HG03558 (cell line): ENCODE measurements around the gene TRIM71.
"Not testable (repeated sequence)": the region's sequence is repeated elsewhere in the genome, so short reads cannot be mapped to it uniquely, and the experiment has no call there.

Source experiments
- ATAC-seq: cut with Tn5 transposase; IDR thresholded peaks from one replicate; pipeline ENCODE4 v1.9.1; 2021; ENCODE audit warnings: moderate number of reproducible peaks; ENCODE audit not compliant: unreplicated experiment; ENCODE audit errors: extremely low read depth

TRIM71 gene

DNA sequence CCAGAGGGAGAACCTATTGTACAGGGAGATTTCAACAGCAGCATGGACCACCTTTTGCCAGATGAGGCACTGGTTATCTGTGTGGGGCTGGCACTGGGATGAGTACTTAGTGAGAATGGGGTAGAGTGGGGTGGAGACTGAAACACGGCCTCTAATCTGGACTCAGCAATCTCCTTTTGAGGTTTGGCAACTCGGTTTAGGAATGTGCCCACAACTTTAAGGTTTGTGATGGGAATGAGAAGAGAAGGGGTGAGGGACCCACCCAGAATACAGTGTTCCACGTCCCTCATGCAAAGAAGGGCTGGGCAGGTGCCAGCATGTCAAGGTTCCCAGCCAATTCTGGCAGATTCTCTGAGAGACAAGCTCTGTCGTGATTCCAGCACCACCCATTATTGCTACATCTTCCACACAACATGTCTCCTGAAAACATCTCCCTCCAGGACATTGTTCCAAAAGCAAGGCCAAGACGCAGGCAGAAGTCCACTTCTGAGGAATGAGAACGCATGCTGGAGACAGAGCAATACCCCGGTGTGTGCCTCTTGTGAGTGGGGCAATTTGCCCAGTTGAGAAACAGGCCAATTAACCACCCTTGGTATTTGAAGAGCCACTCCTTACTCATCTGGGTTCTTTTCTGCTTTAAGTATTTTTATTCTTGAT is 96.1 kb downstream of the TRIM71 start:
- ATAC-seq, result no peak

DNA sequence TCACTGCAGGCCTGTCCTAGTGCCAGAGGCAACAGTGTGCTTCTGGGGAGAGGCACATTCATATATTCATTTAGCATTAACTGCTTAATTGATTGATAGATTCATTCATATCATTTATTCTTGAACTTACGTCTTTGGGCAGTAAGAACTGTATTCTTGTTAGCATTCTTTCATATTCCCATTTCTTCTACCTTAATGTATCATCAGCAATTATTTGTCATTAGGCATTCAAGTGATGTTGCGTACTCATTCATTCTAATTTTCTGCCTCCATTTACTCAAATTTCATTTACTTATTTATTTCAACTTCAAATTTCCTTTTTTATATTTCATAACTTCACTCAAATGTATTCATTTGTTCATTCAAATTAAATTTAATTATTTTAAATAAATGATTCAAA is 102.1 kb downstream of the TRIM71 start:
- no peak for ATAC-seq

DNA sequence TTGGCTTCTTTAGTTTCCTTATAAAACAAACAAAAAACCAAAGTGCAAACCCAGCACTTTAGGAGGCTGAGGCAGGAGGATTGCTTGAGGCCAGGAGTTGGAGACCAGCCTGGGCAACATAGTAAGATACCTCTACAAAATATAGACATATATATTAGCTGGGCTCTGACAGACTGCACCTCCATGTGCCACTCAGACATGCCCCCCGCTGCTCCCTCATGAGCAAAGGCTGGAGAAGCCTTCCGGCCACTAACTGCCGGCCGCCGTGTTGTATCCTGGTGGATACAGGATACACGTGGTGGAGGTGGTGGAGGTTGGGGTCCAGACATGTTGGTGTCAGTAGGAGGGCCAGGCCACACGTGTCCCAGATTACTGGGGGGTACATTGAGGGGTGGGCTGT is 104.3 kb downstream of the TRIM71 start:
- ATAC-seq, result no peak

DNA sequence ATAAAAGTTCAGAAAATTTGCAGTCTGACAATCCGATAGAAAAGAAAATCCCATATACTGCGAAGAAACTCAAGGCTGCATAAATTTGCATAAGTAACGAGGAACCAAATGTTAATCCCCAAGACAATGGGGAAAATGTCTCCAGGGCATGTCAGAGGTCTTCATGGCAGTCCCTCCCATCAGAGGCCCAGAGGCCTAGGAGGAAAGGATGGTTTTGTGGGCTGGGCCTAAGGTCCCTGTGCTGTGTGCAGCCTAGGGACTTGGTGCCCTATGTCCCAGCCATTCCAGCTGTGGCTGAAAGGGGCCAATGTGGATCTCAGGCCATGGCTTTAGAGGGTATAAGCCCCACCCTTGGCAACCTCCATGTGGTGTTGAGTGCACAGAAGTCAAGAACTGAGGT is 112.4 kb downstream of the TRIM71 start:
- ATAC-seq, result no peak

DNA sequence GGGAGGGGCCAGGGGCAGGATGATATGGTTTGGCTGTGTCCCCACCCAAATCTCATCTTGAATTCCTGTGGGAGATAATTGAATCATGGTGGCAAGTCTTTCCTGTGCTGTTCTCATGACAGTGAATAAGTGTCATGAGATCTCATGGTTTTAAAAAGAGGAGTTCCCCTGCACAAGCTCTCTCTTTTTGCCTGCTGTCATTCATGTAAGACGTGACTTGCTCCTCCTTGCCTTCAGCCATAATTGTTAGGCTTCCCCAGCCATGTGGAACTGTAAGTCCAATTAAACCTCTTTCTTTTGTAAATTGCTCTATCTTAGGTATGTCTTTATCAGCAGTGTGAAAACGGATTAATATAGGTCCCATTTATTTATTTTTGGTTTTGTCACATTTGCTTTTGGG is 113.5 kb downstream of the TRIM71 start:
- not testable (repeated sequence) for ATAC-seq

DNA sequence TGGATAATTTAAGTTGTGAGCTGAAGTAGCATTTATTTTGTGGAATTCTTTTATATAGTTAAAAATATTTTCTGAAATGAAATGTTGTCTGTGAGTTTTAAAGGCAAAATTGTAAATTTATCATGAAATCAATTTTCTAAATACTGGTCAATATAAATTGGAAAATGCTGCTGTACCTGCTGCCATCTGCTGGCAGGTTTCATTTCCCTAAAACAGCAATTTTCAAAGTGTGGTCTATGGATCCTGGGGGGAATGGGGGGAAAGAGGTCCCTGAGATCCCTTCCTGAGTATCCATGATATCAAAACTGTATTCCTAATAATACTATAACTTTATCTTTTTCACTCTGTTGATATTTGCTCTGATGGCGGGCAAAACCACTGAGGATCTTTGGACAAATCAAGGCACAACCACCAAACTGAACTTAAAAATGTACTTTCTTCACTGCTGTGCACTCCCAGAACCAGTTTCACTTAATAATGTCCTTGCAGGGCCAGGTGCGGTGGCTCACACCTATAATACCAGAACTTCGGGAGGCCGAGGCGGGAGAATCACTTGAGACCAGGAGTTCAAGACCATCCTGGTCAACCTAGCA is 116.4 kb downstream of the TRIM71 start:
- no peak for ATAC-seq

DNA sequence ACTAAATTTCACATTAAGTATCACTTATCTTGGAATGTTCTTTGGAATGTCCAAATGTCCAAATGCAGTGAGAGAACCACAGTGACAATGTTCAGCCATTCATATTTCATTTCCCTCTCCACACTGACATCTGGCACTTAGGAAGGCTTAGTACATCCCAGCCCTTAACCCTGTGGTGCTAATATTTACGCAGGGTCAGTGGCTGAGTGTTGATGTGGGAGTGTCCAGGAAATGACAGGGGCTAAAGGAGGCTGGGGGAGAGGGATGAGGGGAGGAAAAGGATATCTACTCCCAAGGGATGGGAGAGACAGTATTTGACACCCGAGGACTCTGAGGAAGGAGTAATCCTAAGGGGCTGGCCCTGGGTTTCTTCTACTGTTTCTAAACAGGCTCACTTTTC is 119.5 kb downstream of the TRIM71 start:
- ATAC-seq, result no peak

DNA sequence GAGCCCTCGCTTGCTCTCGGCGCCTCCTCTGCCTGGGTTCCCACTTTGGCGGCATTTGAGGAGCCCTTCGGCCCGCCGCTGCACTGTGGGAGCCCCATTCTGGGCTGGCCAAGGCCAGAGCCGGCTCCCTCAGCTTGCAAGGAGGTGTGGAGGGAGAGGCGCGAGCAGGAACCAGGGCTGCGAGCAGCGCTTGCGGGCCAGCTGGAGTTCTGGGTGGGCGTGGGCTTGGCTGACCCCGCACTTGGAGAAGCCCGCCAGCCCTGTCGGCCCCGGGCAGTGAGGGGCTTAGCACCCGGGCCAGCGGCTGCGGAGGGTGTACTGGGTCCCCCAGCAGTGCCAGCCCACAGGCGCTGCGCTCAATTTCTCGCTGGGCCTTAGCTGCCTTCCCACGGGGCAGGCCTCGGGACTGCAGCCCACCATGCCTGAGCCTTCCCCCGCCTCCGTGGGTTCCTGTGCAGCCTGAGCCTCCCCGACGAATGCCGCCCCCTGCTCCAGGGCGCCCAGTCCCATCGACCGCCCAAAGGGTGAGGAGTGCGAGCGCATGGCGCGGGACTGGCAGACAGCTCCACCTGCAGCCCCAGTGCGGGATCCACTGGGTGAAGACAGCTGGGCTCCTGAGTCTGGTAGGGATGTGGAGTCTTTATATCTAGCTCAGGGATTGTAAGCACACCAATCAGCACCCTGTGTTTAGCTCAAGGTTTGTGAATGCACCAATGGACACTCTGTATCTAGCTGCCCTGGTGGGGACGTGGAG is 121.9 kb downstream of the TRIM71 start:
- ATAC-seq, result not testable (repeated sequence)

DNA sequence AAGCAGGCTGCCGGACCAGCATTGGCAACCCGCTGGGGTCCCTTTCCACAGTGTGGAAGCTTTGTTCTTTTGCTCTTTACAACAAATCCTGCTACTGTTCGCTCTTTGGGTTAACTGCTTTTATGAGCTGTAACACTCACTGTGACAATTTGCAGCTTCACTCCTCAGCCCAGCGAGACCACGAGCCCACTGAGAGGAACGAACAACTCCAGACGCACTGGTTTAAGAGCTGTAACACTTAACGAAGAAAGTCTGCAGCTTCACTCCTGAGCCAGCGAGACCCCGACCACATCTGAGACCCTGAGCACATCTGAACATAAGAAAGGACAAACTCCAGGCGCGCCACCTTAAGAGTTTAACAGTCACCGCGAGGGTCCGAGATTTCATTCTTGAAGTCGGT is 122.9 kb downstream of the TRIM71 start:
- ATAC-seq, result no peak

DNA sequence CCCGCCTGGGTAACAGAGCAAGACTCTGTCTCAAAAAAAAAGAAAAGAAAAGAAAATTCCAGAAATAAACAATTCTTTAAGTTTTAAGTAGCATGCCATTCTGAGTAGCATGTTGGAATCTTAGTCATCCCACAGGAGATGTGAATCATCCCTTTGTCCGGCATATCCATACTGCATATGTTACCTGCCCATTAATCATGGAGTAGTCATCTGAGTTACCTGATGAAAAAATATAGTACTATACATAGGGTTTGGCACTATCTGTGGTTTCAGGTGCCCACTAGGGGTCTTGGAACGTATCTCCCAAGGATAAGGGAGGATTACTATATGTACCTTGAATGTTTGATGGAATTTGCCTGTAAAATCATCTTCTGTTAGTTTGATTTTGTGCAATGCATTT is 127.3 kb downstream of the TRIM71 start:
- no peak for ATAC-seq

DNA sequence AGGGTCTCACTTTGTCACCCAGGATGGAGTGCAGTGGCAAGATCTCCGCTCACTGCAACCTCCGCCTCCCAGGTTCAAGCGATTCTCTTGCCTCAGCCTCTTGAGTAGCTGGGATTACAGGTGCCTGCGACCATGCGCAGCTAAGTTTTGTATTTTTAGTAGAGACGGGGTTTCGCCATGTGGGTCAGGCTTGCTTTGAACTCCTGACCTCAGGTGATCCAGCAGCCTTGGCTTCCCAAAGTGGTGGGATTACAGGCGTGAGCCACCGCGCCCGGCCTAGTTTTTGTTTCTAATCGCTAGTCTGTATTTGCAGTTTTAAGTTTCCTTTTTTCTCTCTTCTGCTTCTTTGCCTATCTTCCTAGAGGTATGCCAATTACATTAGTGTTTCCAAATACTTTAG is 127.8 kb downstream of the TRIM71 start:
- ATAC-seq, result not testable (repeated sequence)

DNA sequence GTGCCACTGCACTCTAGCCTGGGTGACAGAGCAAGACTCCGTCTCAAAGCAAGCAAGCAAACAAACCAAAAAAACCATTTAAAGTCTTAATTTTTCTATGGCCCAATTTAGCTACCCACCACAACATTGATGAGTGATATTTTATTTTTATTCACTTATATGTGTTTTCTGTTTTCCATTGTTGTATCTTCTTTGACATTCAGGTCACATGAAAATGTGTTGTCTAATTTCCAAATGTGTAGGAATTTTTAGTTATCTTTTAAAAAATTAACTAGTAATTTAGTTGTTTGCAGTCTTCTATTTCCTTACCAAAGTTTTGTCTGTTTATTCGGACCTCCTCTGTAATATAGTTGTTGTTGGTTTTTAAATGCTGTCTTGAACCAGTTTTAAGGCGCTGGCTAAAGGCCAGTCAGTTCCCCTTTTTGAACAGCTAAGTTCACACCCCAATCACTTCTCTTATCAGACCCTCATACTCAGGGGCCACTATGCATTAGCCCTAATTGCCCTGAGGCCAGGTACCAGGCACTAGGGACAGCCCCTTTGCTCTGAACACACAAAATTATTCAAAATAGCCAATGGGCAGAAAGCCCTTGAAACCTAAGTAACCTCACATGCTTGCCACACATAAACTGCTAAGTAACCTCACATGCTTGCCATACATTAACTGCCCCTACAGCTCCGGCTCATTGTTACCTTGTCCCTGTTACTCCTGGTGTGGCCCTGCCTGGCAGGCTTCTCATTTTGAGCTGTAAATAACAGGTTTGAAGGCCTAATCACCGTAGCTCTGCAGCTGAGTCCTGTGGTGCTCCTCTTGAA is 129.4 kb downstream of the TRIM71 start:
- no peak for ATAC-seq
